Naive B cell (primary cell): ENCODE data around the gene TMEM201. TPM values are rescaled to one million over a fixed set of nuclear protein-coding genes. Genes with fewer than 3 reads are reported as not detected.

Experiments used
- ATAC-seq, 2 donors: fragments of 150-1000 bp; cut with Tn5 transposase; 2 replicates each; pipeline ENCODE4 v1.10.0; 2021; ENCODE audit warnings: low read depth in 2 of 2, mild to moderate bottlenecking in 2 of 2, moderate library complexity in 2 of 2
- DNase-seq: peaks from one replicate; pipeline ENCODE4 v3.0.0; 2022
- H3K27ac Mint-ChIP-seq, 6 donors: one replicate each; pipeline ENCODE4 v1.8.0; 2020 to 2022; ENCODE audit warnings: mild to moderate bottlenecking in 6 of 6, mixed read lengths in 6 of 6, moderate library complexity in 5 of 6, inconsistent platforms in 2 of 6
- H3K27me3 Mint-ChIP-seq, 3 donors: one replicate each; pipeline ENCODE4 v1.8.0; 2021 to 2022; ENCODE audit warnings: mixed read lengths in 3 of 3, mild to moderate bottlenecking in 1 of 3
- H3K36me3 Mint-ChIP-seq, 2 donors: one replicate each; pipeline ENCODE4 v1.8.0; 2020 to 2022; ENCODE audit warnings: mixed read lengths in 2 of 2, inconsistent platforms in 1 of 2, mild to moderate bottlenecking in 1 of 2
- H3K4me1 Mint-ChIP-seq, 3 donors: one replicate each; pipeline ENCODE4 v1.8.0; 2020 to 2022; ENCODE audit warnings: mixed read lengths in 3 of 3, inconsistent platforms in 1 of 3, mild to moderate bottlenecking in 1 of 3, moderate library complexity in 1 of 3
- H3K4me3 Mint-ChIP-seq, 8 donors: one replicate each; pipeline ENCODE4 v1.8.0; 2020 to 2022; ENCODE audit warnings: mild to moderate bottlenecking in 8 of 8, mixed read lengths in 8 of 8, moderate library complexity in 8 of 8, inconsistent platforms in 2 of 8
- H3K9me3 Mint-ChIP-seq, 7 donors: one replicate each; pipeline ENCODE4 v1.8.0; 2020 to 2022; ENCODE audit warnings: mixed read lengths in 7 of 7, mild to moderate bottlenecking in 5 of 7, inconsistent platforms in 2 of 7, moderate library complexity in 1 of 7
- polyA plus RNA-seq, 6 donors: library from polyadenylated mRNA; unstranded; fragments of 300-500 nt; fragmentation: Illumina TruSeq; gene quantifications; one replicate each; pipeline ENCODE4 v1.2.3, GENCODE V29; 2021; ENCODE audit warnings: low read depth in 6 of 6

Gene TMEM201
- polyA plus RNA-seq, 6 donors from 2014 or later, result 0.89 to 3.5 (median 1.2) TPM

DNA sequence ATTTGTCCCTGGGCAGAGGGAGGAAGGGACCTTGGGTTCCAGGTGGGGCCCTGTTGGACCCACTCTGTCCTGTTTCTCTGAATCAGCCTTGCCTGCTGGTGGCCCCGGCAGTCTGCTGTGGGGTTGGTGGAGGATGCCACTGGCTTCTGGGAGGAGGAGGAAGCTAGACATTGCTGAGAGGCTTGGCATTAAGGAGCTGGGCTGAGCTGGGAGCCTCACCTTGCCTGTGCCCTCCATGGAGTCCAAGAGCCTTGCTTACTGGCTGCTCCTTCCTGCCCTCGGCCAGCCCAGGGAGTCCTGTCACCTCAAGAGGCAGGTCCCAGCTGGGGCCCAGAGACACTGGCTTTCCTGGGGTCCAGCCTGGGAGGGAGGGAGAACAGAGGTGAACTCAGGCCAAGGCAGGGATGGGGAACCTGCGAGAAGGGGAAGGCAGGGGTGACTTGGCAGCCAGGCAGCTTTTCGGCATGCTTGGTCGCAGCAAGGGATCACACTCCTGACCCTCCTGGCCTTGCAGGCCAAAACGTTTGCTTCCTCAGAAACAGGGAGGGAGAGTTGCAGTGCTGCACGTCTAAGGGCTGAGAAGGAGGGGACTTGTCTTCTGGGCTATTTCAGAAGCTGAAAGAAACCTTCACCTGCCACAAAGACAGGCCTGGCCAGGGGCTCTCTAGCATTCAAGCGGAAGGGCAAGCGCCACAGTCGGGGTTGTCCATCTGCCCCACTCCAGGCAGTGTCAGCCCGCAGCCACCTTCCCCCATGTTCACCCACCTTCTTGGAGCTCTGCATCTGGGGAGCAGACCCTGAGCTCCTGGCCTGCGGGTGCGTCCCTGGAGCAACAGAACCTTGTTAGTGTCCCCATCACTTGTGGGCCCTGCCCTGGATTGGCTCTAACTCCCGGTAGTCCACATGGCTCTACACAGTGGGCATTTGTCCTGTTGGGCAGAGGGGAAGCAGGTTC, 8.9 kb downstream of the TMEM201 start:
- Mint-ChIP-seq H3K27me3 (no peaks in the 10 kb centered on the region), H3K36me3 (no peaks in the 10 kb centered on the region), H3K27ac (no peak overlapping the region), H3K4me1 (peaks cover 7 to 16% (median 11%) of the 10 kb centered on the region in 3 donors), H3K4me3 (no peak overlapping the region), H3K9me3 (no peaks in the 10 kb centered on the region)
- no peak for ATAC-seq
- no peak for DNase-seq

DNA sequence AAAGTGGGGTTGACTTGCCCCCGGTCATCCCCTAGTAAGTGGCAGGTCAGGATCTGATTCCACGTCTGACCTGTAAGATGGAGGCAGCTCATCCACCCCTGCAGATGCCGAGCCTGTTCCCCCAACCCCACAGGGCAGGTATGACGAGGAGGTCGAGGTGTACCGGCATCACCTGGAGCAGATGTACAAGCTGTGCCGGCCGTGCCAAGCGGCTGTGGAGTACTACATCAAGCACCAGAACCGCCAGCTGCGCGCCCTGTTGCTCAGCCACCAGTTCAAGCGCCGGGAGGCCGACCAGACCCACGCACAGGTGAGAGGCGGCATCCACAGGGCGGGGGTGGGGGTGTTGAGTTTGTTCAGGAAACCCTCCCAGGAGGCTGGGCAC, 9.6 kb downstream of the TMEM201 start:
- no peaks in the 10 kb centered on the region for H3K9me3 Mint-ChIP-seq
- DNase-seq, result no peak
- H3K27me3 Mint-ChIP-seq, result no peaks in the 10 kb centered on the region
- ATAC-seq, result no peak
- H3K27ac Mint-ChIP-seq, result no peak overlapping the region
- no peaks in the 10 kb centered on the region for H3K36me3 Mint-ChIP-seq
- H3K4me3 Mint-ChIP-seq, result no peak overlapping the region
- peaks cover 3 to 9% (median 4%) of the 10 kb centered on the region in 3 donors for H3K4me1 Mint-ChIP-seq

DNA sequence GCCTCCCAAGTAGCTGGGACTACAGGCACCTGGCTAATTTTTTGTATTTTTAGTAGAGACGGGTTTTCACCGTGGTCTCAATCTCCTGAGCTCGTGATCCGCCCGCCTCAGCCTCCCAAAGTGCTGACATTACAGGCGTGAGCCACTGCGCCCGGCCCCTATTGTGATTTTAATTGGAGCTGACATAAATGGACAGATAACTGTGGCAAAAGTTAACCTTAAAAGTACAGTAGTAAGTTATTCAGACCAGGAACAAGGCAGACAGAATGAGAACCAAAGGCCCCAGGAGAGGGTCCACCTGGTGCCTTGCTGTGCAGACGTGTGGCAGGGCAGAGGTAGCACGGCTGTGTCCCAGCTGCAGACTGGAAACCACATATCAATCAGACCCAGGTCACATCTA, 11.0 kb downstream of the TMEM201 start:
- ATAC-seq, result no peak
- no peaks in the 10 kb centered on the region for H3K9me3 Mint-ChIP-seq
- no peaks in the 10 kb centered on the region for H3K27me3 Mint-ChIP-seq
- H3K4me1 Mint-ChIP-seq, result peaks cover 0 to 2% (median 0%) of the 10 kb centered on the region in 3 donors
- H3K36me3 Mint-ChIP-seq, result no peaks in the 10 kb centered on the region
- H3K4me3 Mint-ChIP-seq, result no peak overlapping the region
- DNase-seq, result no peak
- no peak overlapping the region for H3K27ac Mint-ChIP-seq

DNA sequence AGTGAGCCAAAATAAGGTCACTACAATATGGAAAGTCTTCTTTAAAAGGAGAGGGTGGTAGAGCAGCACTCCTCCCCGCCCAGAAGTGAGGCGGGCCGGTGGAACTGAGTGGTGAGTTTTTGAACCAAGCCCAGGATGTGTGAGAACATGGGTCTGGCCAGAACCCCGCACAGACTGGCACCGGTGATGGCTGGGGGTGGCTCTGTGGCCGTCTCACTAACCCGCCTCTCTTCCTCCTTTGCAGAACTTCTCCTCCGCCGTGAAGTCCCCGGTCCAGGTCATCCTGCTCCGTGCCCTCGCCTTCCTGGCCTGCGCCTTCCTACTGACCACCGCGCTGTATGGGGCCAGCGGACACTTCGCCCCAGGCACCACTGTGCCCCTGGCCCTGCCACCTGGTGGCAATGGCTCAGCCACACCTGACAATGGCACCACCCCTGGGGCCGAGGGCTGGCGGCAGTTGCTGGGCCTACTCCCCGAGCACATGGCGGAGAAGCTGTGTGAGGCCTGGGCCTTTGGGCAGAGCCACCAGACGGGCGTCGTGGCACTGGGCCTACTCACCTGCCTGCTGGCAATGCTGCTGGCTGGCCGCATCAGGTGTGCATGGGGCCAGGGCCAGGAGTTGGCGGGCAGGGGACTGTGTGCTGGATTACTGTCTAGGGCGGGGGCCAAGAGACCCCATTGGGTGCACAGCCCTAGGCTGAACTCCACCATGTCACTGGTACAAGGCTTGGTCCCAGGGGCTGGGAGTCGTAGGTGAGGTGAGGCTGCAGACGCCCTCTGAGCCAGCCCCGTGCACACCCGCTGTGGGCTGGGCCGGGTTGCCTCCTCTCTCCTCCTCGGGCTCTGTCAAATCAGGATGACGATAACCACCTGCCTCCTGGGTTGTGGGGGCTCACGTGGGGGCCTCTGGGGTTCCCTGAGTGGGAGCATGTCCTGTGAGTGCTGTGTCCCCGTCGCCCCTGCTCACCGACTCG, 12.4 kb downstream of the TMEM201 start:
- H3K27me3 Mint-ChIP-seq, result no peaks in the 10 kb centered on the region
- H3K36me3 Mint-ChIP-seq, result no peaks in the 10 kb centered on the region
- ATAC-seq (no peak), DNase-seq (no peak)
- no peaks in the 10 kb centered on the region for H3K4me1 Mint-ChIP-seq
- no peak overlapping the region for H3K27ac Mint-ChIP-seq
- no peak overlapping the region for H3K4me3 Mint-ChIP-seq
- no peaks in the 10 kb centered on the region for H3K9me3 Mint-ChIP-seq

DNA sequence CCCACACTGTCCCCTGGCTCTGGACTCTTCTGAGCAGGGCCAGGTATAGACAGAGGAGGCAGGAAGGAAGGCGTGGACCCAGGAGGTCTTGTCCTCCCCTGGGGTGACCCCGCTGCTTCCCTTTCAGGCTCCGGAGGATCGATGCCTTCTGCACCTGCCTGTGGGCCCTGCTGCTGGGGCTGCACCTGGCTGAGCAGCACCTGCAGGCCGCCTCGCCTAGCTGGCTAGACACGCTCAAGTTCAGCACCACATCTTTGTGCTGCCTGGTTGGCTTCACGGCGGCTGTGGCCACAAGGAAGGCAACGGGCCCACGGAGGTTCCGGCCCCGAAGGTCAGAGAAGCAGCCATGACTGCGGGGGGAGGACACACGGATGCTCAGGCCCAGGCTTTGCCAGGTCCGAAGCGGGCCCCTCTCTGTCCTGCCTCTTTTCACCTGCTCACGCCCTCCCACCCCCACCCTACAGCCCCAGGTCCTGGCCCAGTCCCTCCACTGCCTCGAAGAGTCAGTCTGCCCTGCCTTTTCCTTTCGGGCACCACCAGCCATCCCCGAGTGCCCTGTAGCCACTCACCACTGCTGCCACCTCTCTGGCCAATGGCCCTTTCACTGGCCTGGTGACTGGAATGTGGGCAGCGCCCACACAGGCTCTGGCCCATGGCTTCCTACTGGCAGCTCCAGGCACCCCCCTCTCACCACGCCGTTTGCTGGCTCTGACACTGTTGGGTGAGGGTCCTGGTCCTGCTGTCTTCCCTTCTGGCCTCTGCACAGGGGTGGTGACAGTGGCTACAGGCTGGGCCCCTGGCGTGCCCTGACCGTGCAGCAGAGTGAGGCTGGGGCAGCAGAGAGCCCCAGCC, 13.5 kb downstream of the TMEM201 start:
- no peaks in the 10 kb centered on the region for H3K27me3 Mint-ChIP-seq
- H3K27ac Mint-ChIP-seq, result peak overlapping the region in 1 of 6 donors; percentile 32
- DNase-seq (no peak), ATAC-seq (no peak)
- no peaks in the 10 kb centered on the region for H3K4me1 Mint-ChIP-seq
- H3K36me3 Mint-ChIP-seq, result no peaks in the 10 kb centered on the region
- H3K9me3 Mint-ChIP-seq, result no peaks in the 10 kb centered on the region
- H3K4me3 Mint-ChIP-seq, result no peak overlapping the region

DNA sequence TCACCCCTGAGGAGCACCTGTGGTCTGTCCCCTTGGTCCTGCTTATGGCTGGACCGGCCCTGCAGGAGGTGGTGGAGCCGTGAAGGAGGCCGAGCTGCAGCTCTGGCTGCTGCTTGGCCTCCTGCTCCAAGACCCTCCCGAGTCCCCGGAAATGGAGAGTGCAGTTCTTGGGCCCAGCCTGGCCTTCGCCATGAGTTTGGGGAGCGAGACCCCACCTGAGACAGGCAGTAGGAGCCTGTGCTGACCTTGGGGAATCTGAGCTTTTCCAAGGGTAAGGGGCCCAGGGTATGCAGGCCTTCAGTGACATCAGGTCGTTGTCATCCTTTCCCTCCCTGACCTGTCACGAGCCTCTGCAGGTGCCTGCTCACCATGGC, 14.1 kb downstream of the TMEM201 start:
- Mint-ChIP-seq H3K27me3 (no peaks in the 10 kb centered on the region), H3K36me3 (no peaks in the 10 kb centered on the region), H3K4me3 (no peak overlapping the region), H3K27ac (peak overlapping the region in 2 of 6 donors; percentile 18 to 32), H3K4me1 (no peaks in the 10 kb centered on the region), H3K9me3 (no peaks in the 10 kb centered on the region)
- DNase-seq (no peak), ATAC-seq (no peak)

DNA sequence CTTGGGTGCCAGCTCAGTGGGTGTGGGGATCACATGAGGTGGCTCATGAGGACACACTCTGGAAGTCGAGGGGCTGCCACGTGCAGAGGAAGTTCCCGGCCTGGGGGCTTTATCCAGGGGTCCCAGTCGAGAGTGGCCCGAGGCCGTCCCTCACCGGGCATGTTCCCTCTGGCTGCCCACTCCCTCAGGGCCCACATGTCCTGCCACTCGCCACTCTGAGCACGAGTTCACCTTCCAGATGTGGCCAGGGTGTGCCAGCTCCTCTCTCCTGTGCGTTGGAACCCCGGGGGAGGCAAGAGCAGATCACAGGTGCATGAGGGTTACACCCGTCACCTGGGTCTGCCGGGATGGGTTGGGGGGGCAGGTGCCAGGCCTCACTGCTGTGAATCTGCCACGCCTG, 14.6 kb downstream of the TMEM201 start:
- H3K9me3 Mint-ChIP-seq, result no peaks in the 10 kb centered on the region
- H3K27ac Mint-ChIP-seq, result no peak overlapping the region
- no peak for DNase-seq
- H3K4me3 Mint-ChIP-seq, result no peak overlapping the region
- H3K27me3 Mint-ChIP-seq, result no peaks in the 10 kb centered on the region
- H3K36me3 Mint-ChIP-seq, result no peaks in the 10 kb centered on the region
- ATAC-seq, result no peak
- no peaks in the 10 kb centered on the region for H3K4me1 Mint-ChIP-seq

DNA sequence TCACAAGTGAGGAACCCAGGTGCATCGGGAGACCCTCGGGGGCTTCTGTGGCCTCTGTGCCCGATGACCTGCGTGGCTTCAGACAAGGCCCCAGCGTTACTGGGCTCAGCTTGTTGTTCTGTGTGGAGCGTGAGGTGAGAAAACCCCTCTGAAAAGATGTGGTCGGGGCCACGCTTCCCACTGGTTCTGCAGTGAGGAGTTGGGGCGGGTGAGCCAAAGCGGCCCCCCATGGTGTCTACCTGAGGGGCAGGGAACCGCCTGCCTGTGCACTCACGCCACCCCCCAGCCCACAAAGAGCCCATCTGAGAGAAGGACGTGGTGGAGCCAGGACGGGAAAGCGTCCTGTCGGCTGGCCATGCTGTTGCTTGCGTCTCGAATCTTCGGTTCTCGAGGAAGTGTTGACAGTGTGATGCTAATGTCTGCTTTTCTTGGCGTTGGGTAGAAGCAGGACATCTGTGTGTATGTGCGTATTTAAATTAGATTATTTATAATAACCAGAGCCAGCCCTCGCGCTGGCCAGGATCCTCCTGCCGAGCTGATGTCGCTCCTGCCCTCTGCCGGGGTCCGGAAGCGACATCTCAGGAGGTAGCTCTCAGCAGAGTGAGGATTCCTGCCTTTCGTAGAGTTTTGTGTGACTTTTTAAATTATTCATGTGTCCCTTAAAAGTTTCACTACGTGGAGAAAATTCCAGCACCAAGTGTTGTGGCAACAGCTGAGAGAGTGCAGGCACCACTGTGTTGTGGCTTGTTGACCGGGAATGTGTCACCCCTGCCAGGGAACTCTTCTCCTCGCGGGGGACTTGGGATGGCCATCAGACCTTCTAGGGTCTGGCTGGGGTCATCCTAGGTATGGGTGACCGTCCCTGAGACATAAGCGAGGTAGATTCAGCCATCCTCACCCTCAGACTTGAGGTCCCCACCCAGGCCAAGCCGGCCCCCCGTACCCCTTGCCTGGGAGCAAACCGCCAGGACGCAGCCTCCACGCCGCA, 15.3 kb downstream of the TMEM201 start:
- Mint-ChIP-seq H3K9me3 (no peaks in the 10 kb centered on the region), H3K27me3 (no peaks in the 10 kb centered on the region), H3K36me3 (no peaks in the 10 kb centered on the region), H3K4me1 (no peaks in the 10 kb centered on the region), H3K4me3 (peak overlapping the region in 1 of 8 donors; percentile 42), H3K27ac (peak overlapping the region in 1 of 6 donors; percentile 26)
- DNase-seq, result no peak
- no peak for ATAC-seq

DNA sequence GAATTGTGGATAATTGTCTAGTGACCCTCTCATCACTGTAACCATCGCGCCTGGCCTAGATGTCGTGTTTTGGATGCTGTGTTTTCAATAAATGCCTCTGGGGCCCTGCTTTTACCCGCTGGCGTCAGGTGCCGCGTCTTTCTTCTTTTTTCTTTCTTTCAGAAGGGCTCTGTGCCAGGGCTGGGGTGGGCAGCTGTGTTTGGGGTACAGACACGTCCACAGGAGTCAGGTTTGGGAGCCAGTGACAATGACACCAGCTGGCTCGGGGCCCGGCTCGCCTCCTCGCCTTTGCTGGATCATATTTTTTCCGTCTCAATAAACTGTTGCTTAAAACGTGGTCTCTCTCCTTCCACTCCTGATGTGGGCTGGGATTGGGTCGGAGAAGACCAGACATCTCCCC, 16.1 kb downstream of the TMEM201 start:
- Mint-ChIP-seq H3K9me3 (no peaks in the 10 kb centered on the region), H3K36me3 (no peaks in the 10 kb centered on the region), H3K27ac (no peak overlapping the region), H3K4me1 (no peaks in the 10 kb centered on the region), H3K27me3 (no peaks in the 10 kb centered on the region), H3K4me3 (no peak overlapping the region)
- no peak for DNase-seq
- no peak for ATAC-seq

DNA sequence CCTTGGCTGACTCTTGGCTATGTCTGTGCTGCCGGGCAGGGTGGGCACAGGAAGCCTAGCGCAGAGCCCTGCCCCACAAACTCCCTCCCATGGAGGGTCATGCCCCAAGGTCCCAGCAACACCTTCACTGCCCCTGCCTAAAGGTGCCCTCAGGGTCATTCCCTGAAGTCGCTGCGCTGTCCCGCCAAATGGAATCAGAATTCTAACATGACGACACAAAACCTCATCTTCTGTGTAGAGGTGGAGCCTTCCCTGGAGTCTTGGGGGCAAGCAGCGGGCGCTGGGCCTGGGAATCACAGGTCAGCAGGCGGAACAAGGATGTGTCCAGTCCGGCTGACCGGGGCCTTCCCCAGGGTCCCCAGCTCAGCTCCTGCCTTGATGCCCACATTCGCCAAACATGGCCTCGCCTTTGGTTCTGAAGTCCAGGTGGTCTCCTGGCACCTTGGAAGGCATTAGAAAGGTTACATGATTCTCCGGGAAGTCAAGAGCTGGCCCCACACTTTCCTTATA, 17.3 kb downstream of the TMEM201 start:
- Mint-ChIP-seq H3K27ac (no peak overlapping the region), H3K9me3 (no peaks in the 10 kb centered on the region), H3K27me3 (no peaks in the 10 kb centered on the region), H3K36me3 (no peaks in the 10 kb centered on the region), H3K4me1 (no peaks in the 10 kb centered on the region), H3K4me3 (peak overlapping the region in 1 of 8 donors; percentile 29)
- DNase-seq (no peak), ATAC-seq (no peak)

DNA sequence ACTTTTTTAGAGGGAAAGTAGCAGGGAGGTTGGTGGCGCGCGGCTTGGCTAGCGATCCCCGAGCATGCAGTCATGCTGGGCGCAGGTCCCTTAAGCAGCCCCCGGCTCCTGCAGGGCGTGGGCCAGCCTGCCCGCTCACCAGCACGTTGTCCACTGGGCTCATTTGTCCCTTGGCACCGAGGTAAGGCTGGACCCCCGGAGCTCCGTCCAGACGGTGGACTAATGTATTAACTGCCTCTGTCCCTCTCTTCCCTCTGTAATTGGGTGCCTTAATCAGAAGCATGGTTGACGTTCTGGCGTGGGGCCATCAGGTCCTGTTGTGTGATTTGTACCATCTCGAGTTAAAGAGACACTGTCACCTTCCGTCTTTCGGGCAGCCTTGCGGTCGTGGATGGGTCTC, 17.7 kb downstream of the TMEM201 start:
- Mint-ChIP-seq H3K27me3 (no peaks in the 10 kb centered on the region), H3K4me1 (no peaks in the 10 kb centered on the region), H3K4me3 (no peak overlapping the region), H3K36me3 (no peaks in the 10 kb centered on the region), H3K9me3 (no peaks in the 10 kb centered on the region), H3K27ac (peak overlapping the region in 1 of 6 donors; percentile 35)
- DNase-seq (no peak), ATAC-seq (no peak)

DNA sequence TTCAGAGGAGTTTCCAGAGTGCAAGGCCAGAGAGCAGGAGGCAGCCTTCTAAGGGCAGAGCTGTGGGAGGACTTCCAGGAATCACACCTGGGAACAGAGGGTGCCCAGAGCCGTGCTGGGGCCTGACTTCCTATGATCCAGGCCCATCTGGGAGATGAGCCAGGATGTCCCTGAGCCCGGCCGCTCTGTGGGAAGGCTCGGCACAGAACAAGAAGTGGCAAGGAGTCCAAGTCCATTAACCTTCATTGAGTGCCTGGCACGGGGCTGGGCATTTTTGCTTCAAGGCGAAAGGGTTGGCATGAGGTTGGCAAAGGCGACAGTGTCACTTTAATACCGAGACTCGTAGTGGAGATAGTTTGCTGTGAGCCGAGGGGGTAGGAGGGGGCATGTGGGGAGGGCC, 18.2 kb downstream of the TMEM201 start:
- no peak for ATAC-seq
- no peak overlapping the region for H3K4me3 Mint-ChIP-seq
- H3K4me1 Mint-ChIP-seq, result no peaks in the 10 kb centered on the region
- H3K9me3 Mint-ChIP-seq, result no peaks in the 10 kb centered on the region
- no peak for DNase-seq
- H3K27ac Mint-ChIP-seq, result peak overlapping the region in 1 of 6 donors; percentile 35
- no peaks in the 10 kb centered on the region for H3K27me3 Mint-ChIP-seq
- no peaks in the 10 kb centered on the region for H3K36me3 Mint-ChIP-seq
